Activated B cell treated with CpG ODN at 0.5 μM for 24 hours (primary cell): Measurements from ENCODE around the gene SLC4A5. TPM values are rescaled to one million over a fixed set of nuclear protein-coding genes. Genes with fewer than 3 reads are reported as not detected.
A peak's percentile ranks its signal among the peaks of the same experiment; 100 is the strongest.

Experiments used
- ATAC-seq: fragments of 200-7000 bp; cut with Tn5 transposase; one replicate; pipeline ENCODE4 v1.10.0; 2021; ENCODE audit warnings: low read depth, mild to moderate bottlenecking, moderate library complexity
- CTCF ChIA-PET: fragments of 350-600 bp; sonication (Branson Sonifier 250); formaldehyde crosslinking; loops from one replicate; lab custom pipeline; 2021; ENCODE audit warnings: antibody characterized with exemption; lab: Charles Lee
- POLR2A ChIA-PET: fragments of 350-600 bp; sonication (Branson Sonifier 250); formaldehyde crosslinking; loops from one replicate; lab custom pipeline; 2021; ENCODE audit warnings: antibody characterized with exemption; lab: Charles Lee
- DNase-seq: peaks from one replicate; pipeline ENCODE4 v3.0.0; 2022
- H3K27ac Mint-ChIP-seq: one replicate; pipeline ENCODE4 v1.8.0; 2020; ENCODE audit warnings: mixed read lengths
- H3K27me3 Mint-ChIP-seq: one replicate; pipeline ENCODE4 v1.8.0; 2021; ENCODE audit warnings: mixed read lengths
- H3K36me3 Mint-ChIP-seq: one replicate; pipeline ENCODE4 v1.8.0; 2021; ENCODE audit warnings: low read depth, mixed read lengths
- H3K4me1 Mint-ChIP-seq: one replicate; pipeline ENCODE4 v1.8.0; 2021; ENCODE audit warnings: mixed read lengths
- H3K4me3 Mint-ChIP-seq: one replicate; pipeline ENCODE4 v1.8.0; 2020; ENCODE audit warnings: mild to moderate bottlenecking, mixed read lengths
- H3K9me3 Mint-ChIP-seq: one replicate; pipeline ENCODE4 v1.8.0; 2020; ENCODE audit warnings: mixed read lengths
- intact Hi-C: fragments of 100-400 bp; cut with micrococcal nuclease; formaldehyde crosslinking; loops from one replicate; pipeline ENCODE4 v1.15.1; 2024
- total RNA-seq: library from RNA; stranded (reverse); gene quantifications from 2 replicates; pipeline ENCODE4 v1.2.3, GENCODE V29; 2022
- TF ChIP-seq, protein P1 (sequence below): fragments of 200-600 bp; IDR thresholded peaks from one replicate; pipeline ENCODE4 v1.8.0; 2022; ENCODE audit warnings: antibody characterized with exemption, mild to moderate bottlenecking

SLC4A5 gene
- total RNA-seq, 1 donor from 2014 or later: 5.9 TPM

DNA sequence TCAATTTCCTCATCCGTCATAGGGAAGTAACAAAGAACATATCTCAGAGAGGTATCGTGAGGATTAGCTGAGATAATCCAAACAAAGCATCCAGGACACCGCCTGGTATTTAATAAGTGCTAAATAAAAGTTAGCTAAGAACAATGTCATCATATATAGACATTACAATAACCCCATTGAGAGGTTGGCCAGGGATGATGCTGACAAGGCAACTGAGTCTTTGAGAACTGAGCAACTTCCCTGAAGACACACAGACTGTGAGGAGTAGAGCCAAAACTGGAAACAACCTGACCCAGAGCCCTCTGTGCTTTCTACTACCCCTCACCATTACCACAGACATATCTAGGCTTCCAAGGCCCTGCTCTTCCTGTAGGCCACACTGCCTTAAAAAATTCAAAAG is 38.5 kb upstream of the SLC4A5 start:
- peaks cover 36% of the 10 kb centered on the region for H3K36me3 Mint-ChIP-seq
- no peaks in the 10 kb centered on the region for H3K27me3 Mint-ChIP-seq
- TF ChIP-seq, protein P1, sequence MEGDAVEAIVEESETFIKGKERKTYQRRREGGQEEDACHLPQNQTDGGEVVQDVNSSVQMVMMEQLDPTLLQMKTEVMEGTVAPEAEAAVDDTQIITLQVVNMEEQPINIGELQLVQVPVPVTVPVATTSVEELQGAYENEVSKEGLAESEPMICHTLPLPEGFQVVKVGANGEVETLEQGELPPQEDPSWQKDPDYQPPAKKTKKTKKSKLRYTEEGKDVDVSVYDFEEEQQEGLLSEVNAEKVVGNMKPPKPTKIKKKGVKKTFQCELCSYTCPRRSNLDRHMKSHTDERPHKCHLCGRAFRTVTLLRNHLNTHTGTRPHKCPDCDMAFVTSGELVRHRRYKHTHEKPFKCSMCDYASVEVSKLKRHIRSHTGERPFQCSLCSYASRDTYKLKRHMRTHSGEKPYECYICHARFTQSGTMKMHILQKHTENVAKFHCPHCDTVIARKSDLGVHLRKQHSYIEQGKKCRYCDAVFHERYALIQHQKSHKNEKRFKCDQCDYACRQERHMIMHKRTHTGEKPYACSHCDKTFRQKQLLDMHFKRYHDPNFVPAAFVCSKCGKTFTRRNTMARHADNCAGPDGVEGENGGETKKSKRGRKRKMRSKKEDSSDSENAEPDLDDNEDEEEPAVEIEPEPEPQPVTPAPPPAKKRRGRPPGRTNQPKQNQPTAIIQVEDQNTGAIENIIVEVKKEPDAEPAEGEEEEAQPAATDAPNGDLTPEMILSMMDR: no peak
- DNase-seq (no peak), ATAC-seq (no peak)
- H3K27ac Mint-ChIP-seq: no peak overlapping the region
- POLR2A ChIA-PET: no interaction called here
- no peak overlapping the region for H3K4me3 Mint-ChIP-seq
- intact Hi-C loops: no loop called here
- H3K9me3 Mint-ChIP-seq: no peaks in the 10 kb centered on the region
- CTCF ChIA-PET: interaction anchor here (0.6 kb wide), 1 partner anchor 888 kb away, joined by 3 read pairs; no protein-coding TSS in a partner anchor
- H3K4me1 Mint-ChIP-seq: peaks cover 18% of the 10 kb centered on the region

DNA sequence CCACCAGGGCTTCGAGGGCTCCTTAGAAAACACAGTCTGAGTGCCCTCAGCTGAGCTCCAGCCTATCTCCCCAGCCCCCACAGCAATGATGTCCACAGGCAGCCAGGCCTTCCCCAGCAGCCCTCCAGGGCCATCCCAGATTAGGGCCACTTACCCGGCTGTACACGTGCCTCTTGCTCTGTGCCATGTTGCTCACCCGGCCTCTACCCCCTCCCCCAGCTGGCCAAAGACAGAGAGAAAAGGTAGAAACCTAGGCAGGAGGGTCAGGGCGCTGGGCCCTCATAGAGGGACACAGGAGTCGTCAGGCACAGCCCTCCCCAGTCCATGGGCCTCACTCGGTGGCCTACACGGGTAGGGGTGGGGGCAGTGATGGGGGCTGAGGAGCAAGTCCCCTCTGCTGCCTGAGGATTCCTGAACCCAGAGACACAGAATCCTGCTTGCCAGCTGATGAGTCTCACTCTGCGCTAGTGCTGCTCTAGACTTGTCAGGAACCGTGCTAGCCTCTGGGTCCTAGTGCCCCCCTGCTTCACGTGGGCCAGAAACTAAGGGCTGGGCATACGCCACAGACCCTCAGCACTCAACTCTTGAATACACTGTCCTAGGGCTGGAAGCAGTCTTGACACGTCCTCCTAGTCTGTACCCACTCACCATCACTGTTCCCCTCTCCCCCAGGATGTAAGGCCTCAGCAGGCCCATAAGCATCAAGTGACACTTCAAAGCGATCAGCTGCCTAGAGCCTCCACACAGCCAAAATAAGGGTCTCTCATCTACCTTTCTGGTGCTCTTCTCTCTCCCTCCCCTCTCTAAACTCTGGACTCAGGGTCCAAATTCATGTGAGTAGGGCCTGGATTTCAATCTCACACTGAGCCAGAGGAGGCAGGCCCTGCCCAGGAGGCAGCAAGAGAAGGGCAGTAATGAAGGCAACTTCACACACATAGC is 36.9 kb upstream of the SLC4A5 start, which contains the start of gene DCTN1:
TSS of gene DCTN1 (minus strand) at position 461 of the 939 bp plus-strand sequence. CDS start at position 187, 274 bp downstream.
- DNase-seq (no peak), ATAC-seq (no peak)
- Mint-ChIP-seq H3K36me3 (peaks cover 48% of the 10 kb centered on the region), H3K4me3 (peak within 1 kb of the TSS; percentile 24), H3K27me3 (no peaks in the 10 kb centered on the region), H3K9me3 (no peaks in the 10 kb centered on the region), H3K27ac (no peak within 1 kb of the TSS), H3K4me1 (peaks cover 18% of the 10 kb centered on the region)
- TF ChIP-seq, protein P1: no peak
- POLR2A ChIA-PET: interaction anchor here (1.0 kb wide), 1 partner anchor 11 kb away, joined by 4 read pairs; no protein-coding TSS in a partner anchor
- intact Hi-C loops: no loop called here
- CTCF ChIA-PET: interaction anchor here (0.9 to 1.0 kb wide), 2 partner anchors 11 to 12 kb away, joined by 3 read pairs; no protein-coding TSS in a partner anchor

DNA sequence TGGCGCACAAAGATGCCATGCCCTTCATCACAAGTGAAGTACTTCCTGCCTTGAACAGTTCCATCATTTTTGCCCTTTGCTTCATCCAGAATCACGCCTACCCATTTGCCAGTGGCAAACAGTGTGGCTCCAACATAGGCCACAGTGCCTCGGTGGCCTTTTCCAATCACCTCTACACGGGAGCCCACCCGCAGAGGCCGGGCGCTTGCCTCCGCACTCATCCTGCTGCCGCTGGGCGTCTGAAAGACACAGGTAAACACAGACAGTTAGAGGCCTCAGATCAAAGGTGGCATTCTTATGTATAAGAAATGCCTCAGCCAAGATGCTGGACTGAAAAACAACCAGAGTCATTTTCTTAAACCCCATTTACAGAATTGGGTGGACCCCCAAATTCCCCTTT is 34.8 kb upstream of the SLC4A5 start:
- Mint-ChIP-seq H3K9me3 (no peaks in the 10 kb centered on the region), H3K4me3 (no peak overlapping the region), H3K27ac (no peak overlapping the region), H3K4me1 (peaks cover 18% of the 10 kb centered on the region), H3K36me3 (peaks cover 48% of the 10 kb centered on the region), H3K27me3 (no peaks in the 10 kb centered on the region)
- intact Hi-C loops: no loop called here
- DNase-seq: no peak
- ChIA-PET CTCF (no interaction called here), POLR2A (no interaction called here)
- no peak for ATAC-seq
- TF ChIP-seq, protein P1: no peak

DNA sequence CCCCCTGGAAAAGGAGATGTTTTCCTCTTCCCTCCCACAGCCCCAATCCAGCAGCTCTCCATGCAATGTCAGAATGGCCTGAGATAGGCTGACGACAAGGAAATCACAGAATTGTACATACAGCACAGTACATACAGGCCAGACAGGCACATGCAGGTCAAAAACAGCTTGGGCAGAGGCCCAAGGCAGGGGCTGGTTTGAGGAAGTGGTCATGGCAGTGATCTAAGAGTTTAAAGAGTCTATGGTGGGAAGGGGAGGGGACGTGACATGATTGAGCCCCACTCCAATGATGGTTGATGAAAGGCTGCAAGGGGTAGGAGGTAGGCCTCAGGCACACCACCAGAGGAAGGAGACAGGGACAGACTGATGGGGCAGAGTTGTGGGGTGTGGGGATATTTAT is 32.6 kb upstream of the SLC4A5 start:
- Mint-ChIP-seq H3K36me3 (peaks cover 61% of the 10 kb centered on the region), H3K4me1 (peaks cover 10% of the 10 kb centered on the region), H3K27ac (no peak overlapping the region), H3K9me3 (no peaks in the 10 kb centered on the region), H3K27me3 (no peaks in the 10 kb centered on the region), H3K4me3 (no peak overlapping the region)
- ATAC-seq: no peak
- CTCF ChIA-PET: no interaction called here
- POLR2A ChIA-PET: no interaction called here
- DNase-seq: no peak
- intact Hi-C loops: no loop called here
- TF ChIP-seq, protein P1: no peak

DNA sequence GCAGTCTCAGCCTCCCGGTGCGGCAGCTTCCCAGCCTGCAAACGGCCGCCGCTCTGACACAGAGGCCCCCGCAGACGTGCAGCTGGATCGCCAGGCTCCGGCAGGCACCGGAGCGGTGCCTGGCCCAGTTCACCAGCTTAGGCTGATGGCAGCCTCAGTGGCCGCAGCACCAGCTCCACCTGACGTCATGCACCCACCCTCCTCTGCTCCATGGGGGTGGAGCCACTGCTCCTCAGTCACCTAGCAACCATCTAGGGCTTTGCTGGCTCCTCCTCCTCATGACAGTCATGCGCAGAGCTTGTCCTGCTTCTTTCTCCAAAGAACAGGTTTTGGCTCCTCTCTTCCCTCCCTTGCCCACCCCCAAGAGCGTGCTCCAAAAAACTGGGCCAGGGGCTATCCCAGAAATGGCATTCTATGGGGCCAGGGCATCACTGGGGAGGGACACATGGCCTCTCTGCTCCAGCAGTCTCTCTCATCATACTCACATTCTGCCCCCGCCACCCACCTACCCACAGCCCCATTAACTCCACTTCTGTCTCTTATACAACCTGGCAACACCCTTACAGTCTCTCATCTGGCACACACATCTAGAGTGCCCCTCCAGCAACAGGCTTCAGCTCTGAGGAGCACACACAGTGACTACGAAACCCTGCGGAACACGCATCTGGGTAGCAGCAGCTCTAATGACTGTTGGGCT is 31.4 kb upstream of the SLC4A5 start:
- Mint-ChIP-seq H3K27ac (no peak overlapping the region), H3K27me3 (no peaks in the 10 kb centered on the region), H3K9me3 (no peaks in the 10 kb centered on the region), H3K36me3 (peaks cover 71% of the 10 kb centered on the region), H3K4me3 (no peak overlapping the region), H3K4me1 (no peaks in the 10 kb centered on the region)
- TF ChIP-seq, protein P1: no peak
- DNase-seq: no peak
- ChIA-PET POLR2A (no interaction called here), CTCF (no interaction called here)
- intact Hi-C loops: no loop called here
- ATAC-seq: no peak
